ENCODE measurements around the gene ARHGAP11A.

ARHGAP11A gene

DNA sequence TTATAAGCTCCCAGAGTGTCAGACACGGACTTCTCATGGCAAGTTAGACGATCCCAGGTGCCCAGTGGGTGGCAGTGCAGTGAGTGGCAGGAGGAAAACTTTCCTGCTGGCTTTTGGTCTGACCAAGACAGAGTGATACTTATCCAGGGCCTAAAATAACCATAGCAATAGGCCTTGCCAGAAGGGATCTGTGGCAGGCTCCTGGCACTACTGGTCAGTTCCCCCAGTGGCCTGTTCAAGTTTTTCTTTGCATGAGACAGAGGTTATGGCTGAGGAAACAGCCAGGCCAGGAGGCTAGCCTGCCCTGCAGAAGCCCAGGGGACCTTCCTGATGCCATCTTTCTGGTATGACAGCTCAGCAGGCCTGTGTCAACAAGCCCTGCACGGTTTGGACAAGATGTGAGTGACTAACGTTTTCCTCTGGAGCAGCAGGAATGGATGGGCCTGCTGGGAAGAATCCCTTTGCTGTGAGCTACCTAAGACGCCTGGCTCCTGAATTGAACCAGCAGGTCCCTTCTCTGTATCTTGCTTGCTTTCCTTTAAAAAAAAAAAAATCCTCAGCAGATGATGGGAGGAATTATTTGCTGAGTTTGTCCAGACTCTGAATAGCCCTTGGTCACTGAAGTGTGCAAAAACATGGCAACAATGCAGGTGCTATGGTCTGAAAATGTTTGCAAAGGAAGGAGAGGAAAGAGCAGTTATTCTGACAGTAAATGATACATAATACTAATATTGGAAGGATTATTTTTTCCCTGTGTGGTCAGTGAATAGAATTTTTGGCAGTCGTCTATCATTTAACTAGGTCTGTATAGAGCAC is 44.2 kb downstream of the ARHGAP11A start:
- DNase-seq (ENCODE audit: low read depth in 2 of 2): peak; percentile 23 to 85
- TF ChIP-seq, protein P1, sequence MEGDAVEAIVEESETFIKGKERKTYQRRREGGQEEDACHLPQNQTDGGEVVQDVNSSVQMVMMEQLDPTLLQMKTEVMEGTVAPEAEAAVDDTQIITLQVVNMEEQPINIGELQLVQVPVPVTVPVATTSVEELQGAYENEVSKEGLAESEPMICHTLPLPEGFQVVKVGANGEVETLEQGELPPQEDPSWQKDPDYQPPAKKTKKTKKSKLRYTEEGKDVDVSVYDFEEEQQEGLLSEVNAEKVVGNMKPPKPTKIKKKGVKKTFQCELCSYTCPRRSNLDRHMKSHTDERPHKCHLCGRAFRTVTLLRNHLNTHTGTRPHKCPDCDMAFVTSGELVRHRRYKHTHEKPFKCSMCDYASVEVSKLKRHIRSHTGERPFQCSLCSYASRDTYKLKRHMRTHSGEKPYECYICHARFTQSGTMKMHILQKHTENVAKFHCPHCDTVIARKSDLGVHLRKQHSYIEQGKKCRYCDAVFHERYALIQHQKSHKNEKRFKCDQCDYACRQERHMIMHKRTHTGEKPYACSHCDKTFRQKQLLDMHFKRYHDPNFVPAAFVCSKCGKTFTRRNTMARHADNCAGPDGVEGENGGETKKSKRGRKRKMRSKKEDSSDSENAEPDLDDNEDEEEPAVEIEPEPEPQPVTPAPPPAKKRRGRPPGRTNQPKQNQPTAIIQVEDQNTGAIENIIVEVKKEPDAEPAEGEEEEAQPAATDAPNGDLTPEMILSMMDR (IDR thresholded peaks at IDR 0.05; ENCODE audit: low read depth, low read length): no peak
- no peak overlapping the region for H3K4me3 ChIP-seq (replicated peaks in 1 of 2; ENCODE audit: low read depth in 2 of 2, low read length in 2 of 2)

DNA sequence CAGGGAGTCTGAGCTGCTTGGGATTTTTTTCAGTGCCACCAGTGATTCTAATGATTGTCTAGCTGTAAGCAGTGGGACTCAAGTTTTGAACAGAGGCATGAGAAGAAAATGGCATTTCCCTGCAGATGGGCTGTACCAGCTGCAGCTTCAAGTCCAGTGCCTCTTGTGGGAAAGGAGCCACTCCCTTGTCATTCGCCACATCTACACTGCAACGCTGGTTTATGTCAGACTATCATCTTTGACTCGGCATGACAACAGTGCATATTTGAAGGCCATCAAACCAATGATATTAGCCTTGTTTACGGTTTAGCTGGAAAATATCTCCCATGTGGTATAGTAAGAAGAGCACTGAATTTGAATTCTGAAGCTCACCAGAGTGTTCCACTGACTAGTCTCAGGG is 48.4 kb downstream of the ARHGAP11A start:
- no peak for DNase-seq (ENCODE audit: low read depth in 2 of 2)
- TF ChIP-seq, protein P1 (IDR thresholded peaks at IDR 0.05; ENCODE audit: low read depth, low read length): no peak
- no peak overlapping the region for H3K4me3 ChIP-seq (replicated peaks in 1 of 2; ENCODE audit: low read depth in 2 of 2, low read length in 2 of 2)

DNA sequence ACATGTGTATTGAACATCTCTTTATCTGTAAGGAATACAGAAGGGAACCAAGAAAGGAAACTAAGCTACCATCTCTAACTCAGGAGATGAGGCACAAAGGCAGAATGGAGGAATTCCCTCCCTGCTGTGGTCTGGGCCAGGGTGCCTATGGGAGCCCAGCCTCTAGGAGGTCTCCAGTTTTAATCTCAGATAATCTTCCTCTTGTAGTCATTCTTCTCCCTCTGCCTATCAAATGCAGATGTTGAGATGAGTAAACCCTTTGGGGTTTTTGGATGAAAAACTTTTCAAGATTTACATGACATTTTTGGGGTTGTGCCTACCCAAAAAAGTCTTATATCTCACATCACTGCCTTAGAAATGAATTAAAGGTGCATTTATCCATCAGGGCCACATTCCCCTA is 49.5 kb downstream of the ARHGAP11A start:
- no peak for DNase-seq (ENCODE audit: low read depth in 2 of 2)
- no peak overlapping the region for H3K4me3 ChIP-seq (replicated peaks in 1 of 2; ENCODE audit: low read depth in 2 of 2, low read length in 2 of 2)
- TF ChIP-seq, protein P1 (IDR thresholded peaks at IDR 0.05; ENCODE audit: low read depth, low read length): no peak

DNA sequence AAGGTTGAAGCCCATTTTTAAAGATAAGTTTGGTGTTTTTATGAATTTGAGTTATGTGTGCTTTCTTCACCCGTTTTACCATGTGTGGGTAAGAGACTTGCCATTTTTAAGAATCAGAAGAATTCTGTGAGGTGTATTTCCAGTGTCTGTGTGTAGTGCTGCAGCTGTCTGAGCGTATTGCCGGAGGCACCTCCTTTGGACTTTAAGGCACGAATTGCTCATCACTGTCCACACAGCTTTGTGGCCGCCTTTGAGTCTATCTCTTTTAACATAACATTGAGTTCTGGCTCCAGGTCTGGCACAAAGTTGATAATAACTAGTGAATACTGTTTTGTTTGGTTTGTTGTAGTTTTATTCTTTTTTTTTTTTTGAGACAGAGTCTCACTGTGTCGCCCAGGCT is 52.0 kb downstream of the ARHGAP11A start:
- TF ChIP-seq, protein P1 (IDR thresholded peaks at IDR 0.05; ENCODE audit: low read depth, low read length): no peak
- DNase-seq (ENCODE audit: low read depth in 2 of 2): no peak
- no peak overlapping the region for H3K4me3 ChIP-seq (replicated peaks in 1 of 2; ENCODE audit: low read depth in 2 of 2, low read length in 2 of 2)

GRCh38 chr15:32668942-32669341 is 53.6 kb downstream of the ARHGAP11A start:
- DNase-seq (ENCODE audit: low read depth in 2 of 2): no peak
- no peak overlapping the region for H3K4me3 ChIP-seq (replicated peaks in 1 of 2; ENCODE audit: low read depth in 2 of 2, low read length in 2 of 2)
- TF ChIP-seq, protein P1 (IDR thresholded peaks at IDR 0.05; ENCODE audit: low read depth, low read length): no peak

GRCh38 chr15:32669896-32670611 is 54.8 kb downstream of the ARHGAP11A start:
- TF ChIP-seq, protein P1 (IDR thresholded peaks at IDR 0.05; ENCODE audit: low read depth, low read length): no peak
- DNase-seq (ENCODE audit: low read depth in 2 of 2): peak; percentile 53 to 85
- no peak overlapping the region for H3K4me3 ChIP-seq (replicated peaks in 1 of 2; ENCODE audit: low read depth in 2 of 2, low read length in 2 of 2)
